ENCODE measurements around the gene CFTR. TPM values are rescaled to one million over a fixed set of nuclear protein-coding genes. Genes with fewer than 3 reads are reported as not detected.
A peak's percentile ranks its signal among the peaks of the same experiment; 100 is the strongest.
"Not testable (repeated sequence)": the region's sequence is repeated elsewhere in the genome, so short reads cannot be mapped to it uniquely, and the experiment has no call there.

CFTR gene
- 34.2 and 39.9 TPM in 2 replicates for total RNA-seq (2014; rRNA removed; shearing (Covaris generic))

DNA sequence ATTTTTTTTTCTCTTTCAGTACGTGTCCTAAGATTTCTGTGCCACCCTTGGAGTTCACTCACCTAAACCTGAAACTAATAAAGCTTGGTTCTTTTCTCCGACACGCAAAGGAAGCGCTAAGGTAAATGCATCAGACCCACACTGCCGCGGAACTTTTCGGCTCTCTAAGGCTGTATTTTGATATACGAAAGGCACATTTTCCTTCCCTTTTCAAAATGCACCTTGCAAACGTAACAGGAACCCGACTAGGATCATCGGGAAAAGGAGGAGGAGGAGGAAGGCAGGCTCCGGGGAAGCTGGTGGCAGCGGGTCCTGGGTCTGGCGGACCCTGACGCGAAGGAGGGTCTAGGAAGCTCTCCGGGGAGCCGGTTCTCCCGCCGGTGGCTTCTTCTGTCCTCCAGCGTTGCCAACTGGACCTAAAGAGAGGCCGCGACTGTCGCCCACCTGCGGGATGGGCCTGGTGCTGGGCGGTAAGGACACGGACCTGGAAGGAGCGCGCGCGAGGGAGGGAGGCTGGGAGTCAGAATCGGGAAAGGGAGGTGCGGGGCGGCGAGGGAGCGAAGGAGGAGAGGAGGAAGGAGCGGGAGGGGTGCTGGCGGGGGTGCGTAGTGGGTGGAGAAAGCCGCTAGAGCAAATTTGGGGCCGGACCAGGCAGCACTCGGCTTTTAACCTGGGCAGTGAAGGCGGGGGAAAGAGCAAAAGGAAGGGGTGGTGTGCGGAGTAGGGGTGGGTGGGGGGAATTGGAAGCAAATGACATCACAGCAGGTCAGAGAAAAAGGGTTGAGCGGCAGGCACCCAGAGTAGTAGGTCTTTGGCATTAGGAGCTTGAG lies at the start of gene CFTR:
TSS of gene CFTR (plus strand) at position 801 of the 830 bp plus-strand sequence. CDS start 70 bp downstream, outside the sequence.
- DNase-seq (ENCODE audit: low spot score) = peak; percentile 84

GRCh38 chr7:117435475-117436043 lies 44.3 kb upstream of the CFTR start:
- DNase-seq (ENCODE audit: low spot score) = peak; percentile 40

- DNase-seq (ENCODE audit: low spot score) = no peak
Measured at GRCh38 chr7:117444646-117445045, 35.2 kb upstream of the CFTR start.

- no peak for DNase-seq (ENCODE audit: low spot score)
Measured at GRCh38 chr7:117445206-117445605, 34.6 kb upstream of the CFTR start.

DNA sequence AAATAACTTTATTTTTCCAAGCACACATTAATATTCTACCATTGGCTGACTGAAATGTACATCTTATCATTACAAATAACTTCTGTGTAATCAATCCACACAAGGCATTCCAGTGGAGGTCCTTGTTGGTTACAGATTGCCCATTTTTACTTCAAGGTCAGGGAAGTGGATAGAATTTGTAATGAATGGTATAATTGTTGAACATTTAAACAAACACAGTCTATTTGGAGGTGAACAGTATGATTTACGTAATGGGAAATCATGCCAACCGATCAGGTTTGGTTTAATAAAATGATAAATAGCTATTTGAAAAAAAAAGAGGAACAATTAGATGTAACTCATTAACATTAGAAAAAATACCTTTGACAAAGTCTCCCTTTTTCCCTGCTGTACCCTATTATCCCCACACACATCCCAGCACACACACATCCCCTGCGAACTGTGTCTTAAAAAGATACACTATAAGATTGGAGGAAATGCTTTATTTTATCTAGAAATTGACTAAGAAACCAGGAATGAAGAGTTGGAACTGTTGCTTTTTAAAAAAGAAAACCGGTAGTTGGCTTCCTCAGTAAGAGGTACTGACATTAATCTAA lies 33.5 kb upstream of the CFTR start:
- DNase-seq (ENCODE audit: low spot score) = no peak

- DNase-seq (ENCODE audit: low spot score) = no peak
Measured at GRCh38 chr7:117448655-117449054, 31.2 kb upstream of the CFTR start.

GRCh38 chr7:117458977-117459583 lies 20.7 kb upstream of the CFTR start:
- peak; percentile 72 for DNase-seq (ENCODE audit: low spot score)

GRCh38 chr7:117459735-117460134 lies 20.1 kb upstream of the CFTR start:
- peak; percentile 11 for DNase-seq (ENCODE audit: low spot score)

DNA sequence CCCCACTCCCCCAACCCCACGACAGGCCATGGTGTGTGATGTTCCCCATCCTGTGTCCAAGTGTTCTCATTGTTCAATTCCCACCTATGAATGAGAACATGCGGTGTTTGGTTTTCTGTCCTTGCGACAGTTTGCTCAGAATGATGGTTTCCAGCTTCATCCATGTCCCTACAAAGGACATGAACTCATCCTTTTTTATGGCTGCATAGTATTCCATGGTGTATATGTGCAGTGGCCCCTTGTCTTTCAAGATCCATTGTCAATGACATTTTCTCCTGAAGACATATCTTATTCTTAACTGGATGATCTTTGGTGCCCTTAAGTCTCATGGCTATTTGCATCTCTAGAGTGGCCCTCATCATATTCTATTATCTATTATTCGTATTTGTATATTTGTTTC lies 19.0 kb upstream of the CFTR start:
- not testable (repeated sequence) for DNase-seq (ENCODE audit: low spot score)

DNA sequence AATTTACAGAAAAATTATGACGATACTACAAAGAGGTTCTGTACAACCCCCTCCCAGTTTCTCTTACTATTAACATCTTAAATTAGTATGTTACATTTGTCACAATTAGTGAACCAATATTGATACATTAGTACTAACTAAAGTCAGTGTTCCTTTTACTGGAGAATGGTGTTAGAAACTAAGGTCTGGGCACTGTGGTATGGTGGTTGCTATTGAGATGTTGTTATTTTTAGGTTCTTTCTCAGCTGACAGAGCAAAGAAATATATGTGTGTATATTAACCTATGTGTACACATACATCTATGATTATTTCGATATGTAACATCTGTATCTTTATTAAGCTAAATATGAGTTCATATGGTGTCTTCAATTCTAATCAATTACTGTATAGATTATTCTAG lies 11.7 kb upstream of the CFTR start:
- no peak for DNase-seq (ENCODE audit: low spot score)

- no peak for DNase-seq (ENCODE audit: low spot score)
Measured at GRCh38 chr7:117470777-117471176, 9.0 kb upstream of the CFTR start.

- no peak for DNase-seq (ENCODE audit: low spot score)
Measured at GRCh38 chr7:117472335-117472734, 7.5 kb upstream of the CFTR start.

DNA sequence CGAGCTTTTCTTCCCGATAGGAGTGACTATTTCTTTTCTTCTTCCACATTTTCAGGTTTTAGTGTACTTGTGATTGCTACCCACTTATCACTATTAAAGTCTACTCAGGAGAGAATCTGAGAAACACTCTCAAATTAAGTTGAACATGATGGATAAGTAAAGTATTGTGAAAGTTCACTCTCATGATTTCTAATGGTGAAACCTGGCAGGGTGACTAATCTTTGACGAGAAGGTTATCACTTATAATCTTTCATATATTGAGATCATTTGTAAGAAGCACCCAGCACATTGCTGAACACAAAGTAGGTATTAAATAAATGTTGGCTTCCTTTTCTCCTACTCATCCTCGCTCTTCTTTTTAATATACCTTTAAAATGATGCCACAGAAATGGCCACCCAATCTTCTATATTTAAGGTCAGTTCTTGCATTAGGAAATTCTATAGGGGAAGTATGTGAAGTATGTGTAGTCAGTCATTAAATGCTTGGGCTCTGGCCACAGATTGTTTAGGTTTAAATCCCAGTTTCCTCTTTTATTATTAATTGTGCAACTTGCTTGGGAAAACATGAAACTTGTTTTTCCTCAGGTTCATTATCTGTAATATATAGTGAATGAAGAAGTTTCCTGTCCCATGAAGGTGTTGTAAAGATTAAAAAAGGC lies 3.1 kb upstream of the CFTR start:
- no peak for DNase-seq (ENCODE audit: low spot score)

GRCh38 chr7:117478836-117479224 lies 995 bp upstream of the CFTR start:
- DNase-seq (ENCODE audit: low spot score) = no peak

DNA sequence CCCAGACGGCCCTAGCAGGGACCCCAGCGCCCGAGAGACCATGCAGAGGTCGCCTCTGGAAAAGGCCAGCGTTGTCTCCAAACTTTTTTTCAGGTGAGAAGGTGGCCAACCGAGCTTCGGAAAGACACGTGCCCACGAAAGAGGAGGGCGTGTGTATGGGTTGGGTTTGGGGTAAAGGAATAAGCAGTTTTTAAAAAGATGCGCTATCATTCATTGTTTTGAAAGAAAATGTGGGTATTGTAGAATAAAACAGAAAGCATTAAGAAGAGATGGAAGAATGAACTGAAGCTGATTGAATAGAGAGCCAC lies 184 bp downstream of the CFTR start:
- no peak for DNase-seq (ENCODE audit: low spot score)

DNA sequence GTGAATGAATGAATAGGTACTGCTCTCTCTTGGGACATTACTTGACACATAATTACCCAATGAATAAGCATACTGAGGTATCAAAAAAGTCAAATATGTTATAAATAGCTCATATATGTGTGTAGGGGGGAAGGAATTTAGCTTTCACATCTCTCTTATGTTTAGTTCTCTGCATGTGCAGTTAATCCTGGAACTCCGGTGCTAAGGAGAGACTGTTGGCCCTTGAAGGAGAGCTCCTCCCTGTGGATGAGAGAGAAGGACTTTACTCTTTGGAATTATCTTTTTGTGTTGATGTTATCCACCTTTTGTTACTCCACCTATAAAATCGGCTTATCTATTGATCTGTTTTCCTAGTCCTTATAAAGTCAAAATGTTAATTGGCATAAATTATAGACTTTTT lies 1.2 kb downstream of the CFTR start:
- DNase-seq (ENCODE audit: low spot score) = peak; percentile 72

GRCh38 chr7:117485118-117485620 lies 5.3 kb downstream of the CFTR start:
- no peak for DNase-seq (ENCODE audit: low spot score)

- DNase-seq (ENCODE audit: low spot score) = no peak
Measured at GRCh38 chr7:117489016-117489415, 9.2 kb downstream of the CFTR start.

DNA sequence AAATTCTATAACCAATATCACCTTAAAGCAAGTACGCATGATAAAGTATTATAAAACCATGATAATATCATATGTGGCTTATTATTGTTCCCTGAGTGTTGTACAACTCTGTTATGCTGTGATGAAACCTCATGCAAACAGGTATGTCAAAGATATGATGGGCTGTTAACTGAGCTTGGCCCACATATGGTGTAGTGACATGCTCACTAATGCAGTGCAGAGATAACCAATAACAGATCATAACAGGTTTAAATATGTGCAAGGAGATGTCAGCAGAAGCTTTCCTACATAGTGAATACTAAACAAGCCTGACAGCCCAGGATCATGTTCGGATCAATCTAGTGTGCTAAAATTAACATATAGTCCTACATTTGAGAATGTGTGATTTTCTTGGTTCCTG lies 9.6 kb downstream of the CFTR start:
- DNase-seq (ENCODE audit: low spot score) = no peak

- peak; percentile 75 for DNase-seq (ENCODE audit: low spot score)
Measured at GRCh38 chr7:117489911-117490310, 10.1 kb downstream of the CFTR start.

DNA sequence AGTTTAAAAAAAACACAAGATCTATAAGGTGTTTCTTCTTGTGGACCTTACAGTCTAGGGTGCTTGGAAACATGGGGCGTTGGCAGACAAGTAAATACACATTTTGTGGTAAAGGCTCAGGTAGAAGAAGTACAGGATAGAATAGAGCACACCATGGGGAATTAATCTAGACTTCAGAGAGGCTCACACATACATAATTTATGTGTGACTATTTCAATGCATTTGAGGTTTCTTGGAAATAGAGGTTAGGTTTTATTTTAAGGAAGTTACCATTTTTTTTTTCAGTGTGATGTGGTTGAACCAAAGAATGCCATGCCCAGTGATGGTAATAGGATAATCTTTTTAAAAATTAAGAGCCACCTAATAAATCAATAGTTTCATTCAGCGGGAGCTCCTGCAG lies 12.8 kb downstream of the CFTR start:
- no peak for DNase-seq (ENCODE audit: low spot score)

GRCh38 chr7:117493460-117493859 lies 13.6 kb downstream of the CFTR start:
- no peak for DNase-seq (ENCODE audit: low spot score)
